ENCODE measurements around the gene C11orf86.

- TF ChIP-seq TAF1 (IDR thresholded peaks at IDR 0.05; ENCODE audit: low read depth, low read length) = no peak
- TF ChIP-seq POLR2AphosphoS5 (IDR thresholded peaks at IDR 0.05; ENCODE audit: low read depth, low read length) = no peak
- no peak for TF ChIP-seq POLR2A (IDR thresholded peaks at IDR 0.05; ENCODE audit: low read depth, low read length)
- no peak for TF ChIP-seq SPI1 (IDR thresholded peaks at IDR 0.05; ENCODE audit: low read depth, low read length)
- TF ChIP-seq PAX5 (IDR thresholded peaks at IDR 0.05; ENCODE audit: insufficient read depth, low read length, severe bottlenecking) = no peak
- no peak for TF ChIP-seq POU2F2 (IDR thresholded peaks at IDR 0.05; ENCODE audit: low read depth, low read length)
These were observed 45.8 kb downstream of the C11orf86 start for GRCh38 chr11:67020949-67021348.

All from GM12891 (cell line).